22Rv1 (cell line): ENCODE data around the gene MAN2A2.

Experiments used
- CTCF ChIP-seq: fragments of 450-650 bp; IDR thresholded peaks from 2 replicates; pipeline ENCODE4 v1.5.1; 2017; ENCODE audit warnings: mild to moderate bottlenecking
- ZFX ChIP-seq: fragments of 450-650 bp; IDR thresholded peaks from 2 replicates; pipeline ENCODE4 v1.6.1; 2017; ENCODE audit warnings: antibody characterized with exemption, borderline replicate concordance

- TF ChIP-seq CTCF (peak; percentile 98), ZFX (no peak)
Measured at GRCh38 chr15:90885432-90886290, 17.4 kb upstream of the MAN2A2 start.
